ENCODE measurements around the gene ZBTB42.
"Not testable (repeated sequence)": the region's sequence is repeated elsewhere in the genome, so short reads cannot be mapped to it uniquely, and the experiment has no call there.

ZBTB42 gene

DNA sequence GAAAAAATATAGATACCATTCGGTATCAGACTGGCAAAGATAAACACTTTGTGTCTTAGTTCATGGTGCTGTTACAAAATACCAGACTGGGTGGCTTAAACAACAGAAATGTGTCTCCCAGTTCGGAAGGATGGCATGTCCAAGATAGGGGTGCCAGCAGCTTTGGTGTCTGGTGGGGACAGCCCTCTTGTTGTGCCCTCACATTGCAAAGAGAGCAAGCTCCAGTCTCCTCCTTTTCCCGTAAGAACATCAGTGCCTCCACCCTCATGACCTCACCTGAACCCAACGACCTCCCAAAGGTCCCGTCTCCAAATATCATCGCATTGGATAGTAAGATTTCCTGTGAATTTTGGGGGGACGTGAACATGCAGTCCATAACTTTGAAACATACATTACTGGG is 12.4 kb downstream of the ZBTB42 start:
- no peak for DNase-seq

DNA sequence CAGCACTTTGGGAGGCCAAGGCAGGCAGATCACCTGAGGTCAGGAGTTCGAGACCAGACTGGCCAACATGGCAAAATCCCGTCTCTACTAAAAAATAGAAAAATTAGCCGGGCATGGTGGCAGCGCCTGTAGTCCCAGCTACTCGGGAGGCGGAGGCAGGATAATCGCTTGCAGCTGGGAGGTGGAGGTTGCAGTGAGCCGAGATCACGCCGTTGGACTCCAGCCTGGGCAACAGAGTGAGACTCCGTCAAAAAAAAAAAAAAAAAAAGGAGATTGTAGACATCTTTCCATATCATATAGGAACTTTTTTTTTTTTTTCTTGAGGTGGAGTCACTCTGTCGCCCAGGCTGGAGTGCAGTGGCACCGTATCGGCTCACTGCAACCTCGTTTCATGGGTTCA is 13.8 kb downstream of the ZBTB42 start:
- DNase-seq = not testable (repeated sequence)

DNA sequence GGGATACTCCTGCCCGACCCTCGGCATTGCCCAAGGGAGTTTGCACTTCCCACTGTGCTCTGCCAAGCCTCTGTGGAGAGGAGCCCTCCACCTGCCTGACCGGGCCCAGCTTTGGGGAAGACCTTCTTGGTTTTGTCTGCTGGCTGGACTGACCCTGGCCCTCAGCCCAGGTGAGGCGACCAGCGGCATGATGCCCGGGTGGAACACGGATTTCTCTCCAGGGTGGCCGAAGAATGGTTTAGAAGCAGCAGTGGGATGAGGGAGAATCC is 15.6 kb downstream of the ZBTB42 start:
- DNase-seq = no peak

DNA sequence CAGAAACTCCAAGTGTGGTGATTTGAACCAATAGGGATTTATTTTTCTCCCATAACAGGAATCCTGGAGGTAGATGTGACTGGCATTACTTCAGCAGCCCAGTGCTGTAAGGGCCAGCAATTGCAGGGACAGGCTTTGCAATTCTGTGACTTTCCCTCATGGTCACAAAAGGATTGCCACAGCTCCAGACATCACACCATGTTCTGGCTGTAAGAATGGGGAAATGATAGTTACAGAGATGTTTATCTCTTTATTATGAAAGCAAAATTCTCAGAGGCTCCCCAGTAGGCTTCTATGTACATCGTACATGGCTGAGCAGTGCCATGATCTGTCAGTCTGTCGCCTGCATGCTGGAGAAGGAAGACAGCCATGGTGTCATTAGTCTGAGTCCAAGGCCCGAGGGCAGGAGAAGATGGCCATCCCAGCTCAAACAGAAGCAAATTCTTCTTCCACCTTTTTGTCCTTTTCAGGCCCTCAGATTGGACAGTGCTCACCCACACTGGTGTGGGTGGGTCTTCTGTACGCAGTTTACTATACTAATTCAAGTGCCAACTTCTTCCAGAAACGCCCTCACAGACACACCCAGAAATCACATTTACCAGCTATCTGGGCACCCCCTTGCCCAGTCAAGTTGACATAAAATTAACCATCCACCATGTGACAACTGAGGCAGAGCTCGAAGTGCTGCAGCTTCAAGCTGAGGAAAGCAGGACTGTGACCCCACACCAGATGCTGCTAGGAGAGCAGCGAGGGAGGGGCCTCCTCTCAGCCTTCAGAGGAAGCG is 17.2 kb downstream of the ZBTB42 start:
- DNase-seq = no peak

DNA sequence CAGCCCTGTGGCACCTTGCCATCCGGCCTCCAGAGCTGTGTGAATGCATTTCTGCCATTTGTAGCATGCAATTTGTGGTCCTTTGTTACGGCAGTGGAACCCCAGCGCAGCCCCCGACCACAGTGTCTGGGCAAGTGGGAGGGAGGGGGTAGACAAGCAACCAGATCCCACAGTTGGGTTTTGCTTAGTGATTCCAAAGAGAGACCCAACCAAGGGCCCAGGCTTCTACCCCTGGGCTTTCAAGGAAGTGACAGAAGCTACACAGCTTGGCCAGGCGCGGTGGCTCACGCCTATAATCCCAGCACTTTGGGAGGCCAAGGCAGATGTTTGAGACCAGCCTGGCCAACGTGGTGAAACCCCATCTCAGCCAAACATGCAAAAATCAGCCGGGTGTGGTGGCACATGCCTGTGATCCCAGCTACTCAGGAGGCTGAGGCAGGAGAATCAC is 17.8 kb downstream of the ZBTB42 start:
- no peak for DNase-seq

DNA sequence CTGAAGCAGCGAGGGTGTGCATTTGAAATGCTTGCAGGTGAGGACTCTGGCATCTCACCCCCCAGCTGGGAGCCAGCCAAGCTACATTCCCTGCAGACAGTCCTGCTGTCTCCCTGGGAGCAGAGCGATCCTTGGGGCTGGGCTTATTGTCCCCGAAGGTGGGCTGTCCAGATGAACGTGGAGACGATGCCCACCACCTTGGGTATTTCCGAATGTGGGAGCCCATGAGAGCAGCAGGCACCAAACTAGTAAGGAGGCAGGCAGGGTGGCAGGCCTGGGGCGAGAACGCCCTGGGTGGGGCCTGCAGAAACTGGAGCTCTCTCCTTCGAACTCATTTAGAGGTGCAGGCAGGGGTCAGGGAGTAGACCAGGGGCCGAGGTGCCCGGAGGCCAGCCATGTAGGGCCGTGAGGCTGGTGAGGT is 18.5 kb downstream of the ZBTB42 start:
- no peak for DNase-seq

DNA sequence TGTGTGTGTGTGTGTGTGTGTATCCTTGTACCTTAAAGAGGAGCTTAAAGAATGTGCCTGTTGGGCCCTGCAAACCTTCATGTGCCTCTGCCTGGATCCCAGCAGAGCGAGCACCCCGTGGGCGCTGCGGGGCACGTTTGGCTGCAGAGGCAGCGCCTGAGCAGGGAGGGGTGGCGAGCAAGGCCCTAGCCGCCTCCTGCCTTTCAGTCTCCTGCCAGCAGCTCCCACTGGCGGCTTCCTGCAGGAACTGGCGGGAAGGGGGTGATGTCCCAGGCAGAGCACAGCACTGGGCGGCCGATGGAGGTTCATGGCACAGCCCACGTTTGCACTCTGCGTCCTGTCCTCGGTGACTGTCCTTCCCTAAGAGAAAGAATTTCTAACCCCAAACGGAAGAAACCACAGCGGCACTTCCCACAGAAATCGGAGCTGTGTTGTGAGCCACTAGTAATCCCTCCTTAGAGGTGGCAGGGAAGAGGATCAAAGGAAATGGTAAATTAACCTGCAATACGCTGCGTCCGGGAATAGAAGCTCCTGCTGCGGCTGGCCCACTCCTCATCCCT is 19.8 kb downstream of the ZBTB42 start:
- DNase-seq = no peak

DNA sequence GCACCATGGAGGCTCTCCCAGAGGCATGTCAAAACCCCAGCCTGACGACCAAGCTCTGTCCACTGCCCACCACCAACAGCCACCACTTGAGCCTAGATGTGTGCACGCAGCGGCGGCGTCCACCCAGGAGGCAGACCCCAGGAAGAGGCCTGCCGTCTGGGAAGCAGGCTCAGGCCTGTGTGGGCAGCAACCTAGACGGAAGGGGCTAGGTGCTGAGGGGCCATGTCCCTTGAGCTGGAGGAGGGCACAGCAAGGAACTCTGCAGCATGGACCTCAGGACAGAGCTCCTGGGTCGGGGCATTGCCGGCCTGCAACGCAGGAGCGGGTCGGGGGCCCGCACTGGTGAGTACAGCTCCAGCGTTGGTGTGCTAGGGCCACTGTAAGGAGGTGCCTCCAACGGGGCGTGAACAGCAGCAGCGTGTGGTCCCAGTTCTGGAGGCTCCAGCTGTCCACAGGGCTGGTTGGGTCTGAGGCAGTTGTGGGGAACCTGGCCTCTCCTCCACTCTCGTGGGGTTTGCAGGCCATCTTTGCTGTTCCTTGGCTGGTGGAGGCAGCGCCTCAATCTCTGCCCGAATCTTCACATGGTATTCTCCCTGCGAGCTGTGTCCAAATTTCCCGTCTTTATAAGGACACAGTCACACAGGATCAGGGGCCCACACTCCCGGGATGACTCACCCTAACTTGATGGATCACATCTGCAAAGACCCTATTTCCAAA is 20.5 kb downstream of the ZBTB42 start:
- DNase-seq = no peak

DNA sequence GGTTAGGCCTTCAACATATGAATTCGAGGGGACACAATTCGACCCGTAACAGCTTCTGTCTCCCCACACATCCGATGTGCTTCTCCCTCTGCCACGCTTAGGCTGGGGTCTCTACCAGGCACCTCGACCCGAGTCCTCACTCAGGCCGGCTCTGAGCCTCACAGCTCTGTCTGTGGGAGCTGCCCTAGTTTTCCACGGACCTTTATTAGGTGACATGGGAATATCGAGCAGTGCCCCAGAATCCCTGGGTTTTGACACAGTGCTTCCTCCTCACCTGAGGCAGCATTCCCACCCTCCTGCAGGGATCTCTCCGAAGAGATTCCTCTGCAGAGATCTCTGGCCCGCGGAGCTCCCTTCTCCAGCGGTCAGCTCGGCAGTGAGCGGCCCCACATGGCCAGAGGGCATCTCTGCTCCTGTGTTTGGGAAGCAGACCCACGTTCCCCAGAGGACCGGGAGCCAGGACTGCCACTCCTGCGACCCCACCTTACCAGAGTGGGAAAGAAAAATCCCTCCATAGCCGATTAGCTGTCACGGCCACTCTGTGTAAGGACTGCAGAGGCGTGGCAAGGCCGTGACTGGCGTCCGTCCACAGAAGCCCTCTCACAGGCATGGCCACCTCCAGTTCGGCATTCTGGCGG is 21.2 kb downstream of the ZBTB42 start:
- DNase-seq = no peak

DNA sequence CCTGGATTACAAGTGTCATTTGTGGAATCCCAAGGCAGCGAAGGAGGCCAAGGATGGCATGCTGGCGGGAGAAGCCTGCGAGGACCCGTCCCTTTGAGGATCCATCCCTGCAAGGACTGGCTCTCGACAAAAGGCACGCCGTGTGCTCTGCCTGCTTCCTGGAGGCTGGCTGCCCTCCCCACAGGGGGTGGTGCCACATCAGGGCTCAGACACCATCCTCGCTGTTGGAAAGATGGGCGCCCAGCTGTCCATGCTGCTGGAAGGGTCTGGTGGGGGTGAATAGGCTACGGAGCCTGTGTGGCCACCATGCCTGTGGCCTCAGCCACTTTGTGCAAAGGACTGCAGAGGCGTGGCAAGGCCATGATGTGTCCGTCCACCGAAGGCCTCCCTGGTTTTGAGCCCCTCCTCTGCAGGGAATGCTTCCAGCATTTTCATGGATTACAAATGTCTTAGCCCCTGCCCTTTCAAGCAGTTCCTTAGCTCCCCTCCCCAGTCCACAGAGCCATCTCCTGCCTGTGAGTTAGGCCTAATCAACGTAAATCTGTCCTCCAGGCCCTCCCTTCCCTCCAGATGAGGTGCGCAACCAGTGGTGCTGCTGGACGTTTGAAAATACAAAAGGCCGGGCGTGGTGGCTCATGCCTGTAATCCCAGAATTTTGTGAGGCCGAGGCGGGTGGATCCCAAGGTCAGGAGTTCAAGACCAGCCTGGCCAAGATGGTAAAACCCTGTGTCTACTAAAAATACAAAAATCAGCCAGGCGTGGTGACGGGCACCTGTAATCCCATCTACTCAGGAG is 22.1 kb downstream of the ZBTB42 start:
- no peak for DNase-seq

DNA sequence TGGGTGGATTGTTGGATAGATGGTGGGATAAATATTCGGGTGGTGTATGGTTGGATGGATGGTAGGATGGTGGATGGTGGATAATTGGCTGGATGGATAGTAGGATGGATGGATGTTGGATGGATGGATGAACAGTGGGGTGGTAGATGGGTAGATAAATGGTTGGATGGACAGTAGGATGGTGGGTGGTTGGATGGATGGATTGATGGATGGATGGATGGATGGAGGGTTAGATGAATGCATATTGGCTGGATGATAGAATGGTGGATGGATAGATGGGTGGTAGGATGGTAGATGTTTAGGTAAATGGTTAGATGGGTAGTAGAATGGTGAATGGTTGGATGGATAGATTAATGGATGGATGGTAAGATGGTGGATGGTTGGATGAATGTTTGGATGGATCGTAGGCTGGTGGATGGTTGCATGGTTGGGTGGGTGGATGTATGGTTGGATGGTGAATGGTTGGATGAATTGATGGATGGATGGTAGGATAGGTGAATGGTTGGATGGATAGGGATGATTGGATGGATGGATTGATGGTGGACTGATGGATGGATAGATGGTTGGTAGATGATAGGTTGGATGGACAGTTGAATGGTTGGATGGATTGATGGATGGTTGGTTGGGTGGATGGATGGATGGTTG is 23.6 kb downstream of the ZBTB42 start:
- DNase-seq = no peak

DNA sequence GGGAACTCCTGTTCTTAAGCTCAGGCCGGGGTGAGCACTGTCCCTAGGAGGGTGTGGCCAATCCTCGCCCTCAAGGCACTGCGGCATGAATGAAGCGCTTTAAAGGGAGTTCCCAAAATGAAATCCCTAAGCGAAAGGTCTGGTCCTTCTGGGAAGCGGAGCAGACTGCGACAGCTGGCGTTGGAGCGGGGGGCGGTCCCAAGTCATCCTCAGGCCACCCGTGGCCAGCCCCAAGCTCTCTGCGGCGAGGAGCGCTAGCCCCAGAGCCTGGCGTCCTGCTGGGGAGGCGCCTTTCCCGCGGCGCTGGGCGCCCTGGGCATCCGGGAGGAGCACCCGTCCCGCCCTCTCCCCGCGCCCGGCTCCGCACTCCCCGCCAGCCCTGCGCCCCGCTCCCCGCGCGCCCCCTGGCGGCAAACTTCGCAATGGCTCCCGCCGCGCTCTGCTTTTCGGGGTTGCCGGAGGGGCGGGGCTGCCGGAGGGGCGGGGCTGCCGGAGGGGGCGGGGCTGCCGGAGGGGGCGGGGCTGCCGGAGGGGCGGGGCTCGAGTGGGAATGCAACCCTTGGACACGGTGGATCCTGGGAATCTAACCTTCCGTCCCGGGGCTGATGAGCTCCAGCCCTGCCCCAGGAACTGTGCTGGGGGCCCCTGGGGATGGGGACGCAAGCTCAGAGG is 25.4 kb downstream of the ZBTB42 start:
- DNase-seq = peak; percentile 90

DNA sequence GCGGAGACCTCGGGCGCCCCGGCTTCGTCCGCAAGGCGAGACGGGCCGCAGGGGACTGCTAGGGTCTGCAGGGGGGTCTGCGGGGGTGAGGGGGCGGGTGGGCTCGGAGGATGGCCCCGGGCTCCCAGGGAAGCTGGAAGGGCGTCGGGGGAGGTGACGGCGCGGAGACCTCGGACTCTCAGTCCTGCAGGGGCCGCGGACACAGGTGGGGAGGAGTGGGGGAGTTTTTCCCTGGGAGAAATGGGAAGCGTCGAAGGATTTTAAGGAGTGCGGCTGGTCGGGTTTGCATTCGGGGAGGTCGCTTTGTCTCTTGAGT is 25.9 kb downstream of the ZBTB42 start:
- no peak for DNase-seq

DNA sequence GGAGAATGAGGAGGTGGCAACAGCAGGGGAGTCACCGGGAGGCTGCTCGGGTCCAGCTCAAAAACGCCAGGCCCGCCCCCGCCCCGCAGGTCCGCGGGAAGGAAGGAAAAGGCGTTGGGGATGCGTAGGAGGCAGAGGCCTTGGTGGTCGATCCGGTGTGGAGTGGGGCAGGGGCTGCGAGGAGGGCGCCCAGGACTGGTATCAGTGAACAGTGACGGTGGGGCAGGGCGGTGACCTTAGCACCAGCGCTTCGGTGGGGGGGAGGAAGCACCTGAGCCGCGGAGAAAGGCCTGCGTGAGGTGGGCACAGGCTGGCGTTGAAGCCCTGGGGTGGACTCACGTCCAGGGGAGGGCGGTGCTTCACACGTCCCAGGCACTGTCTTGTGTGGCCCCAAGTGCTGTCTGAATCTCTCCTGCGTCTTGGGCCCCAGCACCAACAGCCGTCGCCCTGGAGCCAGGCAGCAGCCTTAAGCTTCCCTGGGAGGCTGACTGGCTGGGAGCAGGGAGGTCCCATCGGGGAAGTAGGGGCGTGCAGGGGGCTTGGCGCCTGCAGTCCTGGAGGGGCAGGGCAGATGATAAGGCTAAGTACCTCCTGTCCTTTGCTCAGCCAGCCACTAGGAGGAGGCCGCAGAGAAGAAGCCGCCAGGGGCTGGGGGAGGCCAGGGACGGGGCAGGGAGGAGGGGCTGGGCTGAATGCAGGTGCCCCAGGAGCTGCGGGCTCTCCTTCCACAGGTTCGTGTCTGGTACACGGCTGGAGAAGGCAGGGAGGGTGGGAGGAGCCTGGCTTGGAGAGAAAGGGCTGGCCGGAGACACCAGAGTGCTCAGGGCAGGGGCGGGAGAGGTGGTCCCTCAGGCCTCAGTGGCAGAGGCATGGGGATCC is 26.5 kb downstream of the ZBTB42 start:
- peak; percentile 84 for DNase-seq

DNA sequence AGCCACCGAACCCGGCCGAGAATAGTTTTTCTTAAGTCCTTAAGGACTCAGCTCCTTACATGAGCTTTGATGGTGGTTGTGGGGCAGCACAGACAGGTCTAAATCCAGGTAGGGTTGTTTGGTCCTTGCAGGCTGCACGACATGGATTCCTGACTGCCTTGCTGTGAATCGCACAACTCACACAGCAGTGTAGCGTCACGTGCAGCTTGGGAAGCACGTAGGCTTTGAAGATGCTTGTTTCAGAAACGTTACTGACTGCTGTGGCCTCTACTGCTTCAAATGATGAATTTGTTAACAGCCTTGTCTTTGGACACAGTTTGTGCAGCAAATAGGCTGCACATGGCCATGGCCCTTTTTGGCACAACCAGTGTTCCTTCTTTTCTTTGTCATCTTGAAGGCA is 29.9 kb downstream of the ZBTB42 start:
- DNase-seq = no peak

DNA sequence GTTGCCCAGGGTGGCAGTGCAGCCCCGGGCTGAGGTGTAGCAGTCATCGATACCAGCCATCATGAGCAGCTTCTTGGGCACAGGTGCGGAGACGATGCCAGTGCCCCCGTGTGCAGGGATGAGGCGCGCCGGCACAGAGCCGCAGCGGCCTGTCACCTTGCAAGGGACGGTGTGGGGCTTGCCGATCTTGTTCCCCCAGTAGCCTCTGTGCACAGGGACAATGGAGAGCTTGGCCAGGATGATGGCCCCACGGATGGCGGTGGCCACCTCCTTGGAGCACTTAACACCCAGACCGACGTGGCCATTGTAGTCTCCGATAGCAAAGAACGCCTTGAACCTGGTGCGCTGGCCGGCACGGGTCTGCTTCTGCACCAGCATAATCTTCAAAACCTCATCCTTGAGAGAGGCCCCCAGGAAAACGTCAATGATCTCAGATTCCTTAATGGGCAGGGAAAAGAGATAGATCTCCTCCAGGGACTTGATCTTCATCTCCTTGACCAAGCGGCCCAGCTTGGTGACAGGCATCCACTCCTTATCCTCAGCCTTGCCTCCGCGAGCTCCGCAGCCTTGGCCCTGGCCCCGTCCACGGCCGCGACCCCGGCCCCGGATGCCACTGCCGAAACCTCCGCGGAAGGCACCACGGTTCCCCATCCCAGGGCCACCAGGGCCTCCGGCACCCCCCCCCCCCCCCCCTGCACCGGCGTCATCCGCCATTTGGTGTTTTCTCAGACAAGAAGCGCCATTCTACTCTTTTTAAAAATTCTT is 35.5 kb downstream of the ZBTB42 start:
- not testable (repeated sequence) for DNase-seq

DNA sequence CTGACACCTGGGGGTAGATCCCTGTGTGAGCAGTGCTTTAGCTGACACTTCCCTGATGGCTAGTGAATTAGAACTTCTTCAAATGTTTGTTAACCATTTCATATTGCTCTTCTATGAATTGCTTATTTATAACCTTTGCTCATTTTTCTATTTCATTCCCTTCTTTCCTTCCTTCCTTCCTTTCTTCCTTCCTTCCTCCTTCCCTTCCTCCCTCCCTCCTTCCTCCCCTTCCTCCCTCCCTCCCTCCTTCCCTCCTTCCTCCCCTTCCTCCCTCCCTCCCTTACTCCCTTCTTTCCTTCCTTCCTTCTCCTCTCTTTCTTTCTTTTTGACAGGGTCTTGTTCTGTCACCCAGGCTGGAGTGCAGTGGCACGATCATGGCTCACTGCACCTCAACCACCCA is 40.8 kb downstream of the ZBTB42 start:
- no peak for DNase-seq

DNA sequence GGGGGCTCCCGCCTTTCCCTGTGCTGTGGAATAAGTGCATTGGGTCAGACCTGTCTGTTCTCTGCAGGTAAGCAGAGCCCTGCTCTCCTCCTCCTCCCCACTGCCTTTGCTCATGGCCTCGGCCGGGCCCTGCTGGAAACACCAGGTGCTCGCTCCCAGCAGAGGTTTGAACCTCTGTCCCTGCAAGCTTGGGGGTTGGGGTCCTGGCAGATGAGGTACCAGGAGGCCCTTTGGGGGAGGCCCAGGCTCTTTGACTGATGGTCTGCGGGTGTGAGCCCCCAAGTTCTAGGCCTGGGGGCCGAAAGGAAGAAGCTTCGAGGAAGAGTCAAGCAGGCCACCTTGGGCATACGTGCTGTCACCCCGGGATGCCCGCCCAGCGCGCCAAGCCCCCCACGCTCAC is 42.1 kb downstream of the ZBTB42 start:
- no peak for DNase-seq

DNA sequence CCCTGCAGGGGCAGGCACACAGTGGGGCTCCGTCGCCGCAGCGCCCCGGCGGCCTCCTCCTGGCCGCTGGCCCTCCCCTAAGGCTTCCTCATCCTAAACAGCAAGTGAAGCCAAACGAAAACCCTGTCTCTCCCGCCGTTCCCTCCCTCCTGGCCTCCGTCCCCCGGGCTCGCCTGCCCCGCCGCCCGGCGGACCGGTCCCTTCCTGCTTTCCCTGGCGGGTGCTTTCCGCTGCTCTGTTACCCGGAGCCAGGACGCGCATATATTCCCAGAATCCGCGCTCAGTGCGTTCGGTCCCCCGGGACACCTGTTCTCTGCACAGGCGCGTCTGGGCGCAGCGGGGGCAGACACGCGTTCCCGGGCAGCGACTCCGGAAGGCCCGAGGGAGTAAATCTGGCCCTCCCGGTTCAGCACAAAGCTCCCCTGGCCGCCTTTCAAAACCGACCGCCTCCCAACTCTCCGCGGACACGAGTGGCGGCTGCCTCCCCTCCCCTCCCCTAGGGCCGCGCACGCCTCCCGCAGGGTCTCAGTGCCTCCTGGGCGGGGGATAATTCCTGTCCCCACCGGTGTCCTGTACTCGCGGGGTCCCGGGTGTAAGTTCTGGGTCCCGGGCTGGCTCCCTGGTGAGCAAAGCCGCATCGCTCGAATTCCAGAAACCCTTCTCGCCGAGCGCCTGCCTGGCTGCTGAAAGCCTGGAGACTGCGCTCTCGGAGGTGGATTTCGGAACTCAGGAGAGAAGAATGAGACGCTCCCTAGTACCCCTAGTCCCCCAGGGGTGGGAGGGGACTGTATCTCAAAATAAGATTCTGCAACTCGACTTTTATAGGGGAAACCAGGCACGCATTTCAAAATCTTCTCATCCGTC is 42.8 kb downstream of the ZBTB42 start:
- DNase-seq = no peak

Measured in hematopoietic multipotent progenitor cell treated with erythropoietin and hydrocortisone succinate and interleukin-3 and kit ligand, for 4 days (in vitro differentiated cells).